Brain pericyte (primary cell): ENCODE measurements around the gene SOX2.
"Not testable (repeated sequence)": the region's sequence is repeated elsewhere in the genome, so short reads cannot be mapped to it uniquely, and the experiment has no call there.

ENCODE experiments used
- DNase-seq: peaks from one replicate; pipeline ENCODE4 v3.0.0-alpha.2; 2012; ENCODE audit warnings: low read depth, low spot score

SOX2 gene

GRCh38 chr3:181757694-181758306 lies 46.1 kb downstream of the SOX2 start:
- DNase-seq = no peak

- DNase-seq = no peak
Measured at GRCh38 chr3:181761906-181762305, 50.2 kb downstream of the SOX2 start.

GRCh38 chr3:181764033-181764432 lies 52.3 kb downstream of the SOX2 start:
- not testable (repeated sequence) for DNase-seq
